ENCODE data around the gene CRAMP1. TPM values are rescaled to one million over a fixed set of nuclear protein-coding genes. Genes with fewer than 3 reads are reported as not detected.

CRAMP1 gene
- total RNA-seq, 1 donor from 2014 or later, result 12.7 TPM

DNA sequence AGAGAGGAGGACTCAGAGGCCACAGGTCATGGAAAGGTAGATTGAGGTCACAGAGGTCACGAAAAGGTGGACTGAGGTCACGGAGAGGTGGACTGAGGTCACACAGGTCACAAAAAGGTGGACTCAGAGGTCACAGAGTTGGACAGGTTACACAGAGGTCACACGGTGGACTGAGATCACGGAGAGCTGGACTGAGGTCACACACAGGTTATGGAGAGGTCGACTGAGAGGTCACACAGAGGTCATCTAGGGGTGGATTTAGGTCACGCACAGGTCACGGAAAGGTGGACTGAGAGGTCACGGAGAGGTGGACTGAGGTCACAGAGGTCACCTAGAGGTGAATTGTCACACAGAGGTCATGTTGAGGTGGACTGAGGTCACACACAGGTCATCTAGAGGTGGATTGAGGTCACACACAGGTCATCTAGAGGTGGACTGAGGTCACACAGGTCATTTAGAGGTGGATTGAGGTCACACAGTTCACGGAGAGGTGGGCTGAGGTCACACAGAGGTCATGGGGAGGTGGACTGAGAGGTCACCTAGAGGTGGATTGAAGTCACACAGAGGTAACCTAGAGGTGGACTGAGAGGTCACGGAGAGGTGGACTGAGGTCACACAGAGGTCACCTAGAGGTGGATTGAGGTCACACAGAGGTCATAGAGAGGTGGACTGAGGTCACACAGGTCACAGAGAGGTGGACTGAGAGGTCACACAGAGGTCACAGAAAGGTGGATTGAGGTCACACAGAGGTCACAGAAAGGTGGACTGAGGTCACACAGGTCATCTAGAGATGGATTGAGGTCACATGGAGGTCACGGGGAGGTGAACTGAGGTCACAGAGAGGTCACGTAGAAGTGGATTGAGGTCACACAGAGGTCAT, 39.2 kb downstream of the CRAMP1 start:
- H3K27me3 ChIP-seq, result no peaks in the 10 kb centered on the region
- no peak overlapping the region for H3K27ac ChIP-seq
- H3K9me3 ChIP-seq, result no peaks in the 10 kb centered on the region
- TF ChIP-seq, protein P1, sequence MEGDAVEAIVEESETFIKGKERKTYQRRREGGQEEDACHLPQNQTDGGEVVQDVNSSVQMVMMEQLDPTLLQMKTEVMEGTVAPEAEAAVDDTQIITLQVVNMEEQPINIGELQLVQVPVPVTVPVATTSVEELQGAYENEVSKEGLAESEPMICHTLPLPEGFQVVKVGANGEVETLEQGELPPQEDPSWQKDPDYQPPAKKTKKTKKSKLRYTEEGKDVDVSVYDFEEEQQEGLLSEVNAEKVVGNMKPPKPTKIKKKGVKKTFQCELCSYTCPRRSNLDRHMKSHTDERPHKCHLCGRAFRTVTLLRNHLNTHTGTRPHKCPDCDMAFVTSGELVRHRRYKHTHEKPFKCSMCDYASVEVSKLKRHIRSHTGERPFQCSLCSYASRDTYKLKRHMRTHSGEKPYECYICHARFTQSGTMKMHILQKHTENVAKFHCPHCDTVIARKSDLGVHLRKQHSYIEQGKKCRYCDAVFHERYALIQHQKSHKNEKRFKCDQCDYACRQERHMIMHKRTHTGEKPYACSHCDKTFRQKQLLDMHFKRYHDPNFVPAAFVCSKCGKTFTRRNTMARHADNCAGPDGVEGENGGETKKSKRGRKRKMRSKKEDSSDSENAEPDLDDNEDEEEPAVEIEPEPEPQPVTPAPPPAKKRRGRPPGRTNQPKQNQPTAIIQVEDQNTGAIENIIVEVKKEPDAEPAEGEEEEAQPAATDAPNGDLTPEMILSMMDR (IDR thresholded peaks at IDR 0.05), result no peak
- intact Hi-C loops (cut with DNase I), result no loop called here
- H3K36me3 ChIP-seq, result peaks cover 48 to 60% of the 10 kb centered on the region in 2 donors
- H3K4me1 ChIP-seq, result no peaks in the 10 kb centered on the region
- no peak for DNase-seq (ENCODE audit: low spot score in 2 of 2)
- H3K4me3 ChIP-seq, result no peak overlapping the region

DNA sequence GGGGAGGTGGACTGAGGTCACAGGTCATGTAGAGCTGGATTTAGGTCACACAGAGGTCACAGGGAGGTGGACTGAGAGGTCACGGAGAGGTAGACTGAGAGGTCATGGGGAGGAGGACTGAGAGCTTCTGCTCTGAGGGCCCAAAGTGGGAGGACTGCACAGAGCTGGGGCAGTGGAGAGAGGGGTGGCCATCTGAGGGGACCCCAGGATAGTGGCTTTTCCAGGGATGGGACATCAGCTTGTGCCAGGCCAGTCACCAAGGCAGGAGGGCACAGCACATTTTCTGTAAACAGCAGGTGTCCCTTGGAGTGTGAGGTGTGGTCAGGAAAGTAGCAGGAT, 39.8 kb downstream of the CRAMP1 start:
- TF ChIP-seq, protein P1 (IDR thresholded peaks at IDR 0.05), result no peak
- Histone ChIP-seq H3K27me3 (no peaks in the 10 kb centered on the region), H3K36me3 (peaks cover 54 to 60% of the 10 kb centered on the region in 2 donors), H3K9me3 (no peaks in the 10 kb centered on the region), H3K4me3 (no peak overlapping the region), H3K27ac (no peak overlapping the region), H3K4me1 (no peaks in the 10 kb centered on the region)
- DNase-seq (ENCODE audit: low spot score in 2 of 2), result no peak
- intact Hi-C loops (cut with DNase I), result no loop called here

DNA sequence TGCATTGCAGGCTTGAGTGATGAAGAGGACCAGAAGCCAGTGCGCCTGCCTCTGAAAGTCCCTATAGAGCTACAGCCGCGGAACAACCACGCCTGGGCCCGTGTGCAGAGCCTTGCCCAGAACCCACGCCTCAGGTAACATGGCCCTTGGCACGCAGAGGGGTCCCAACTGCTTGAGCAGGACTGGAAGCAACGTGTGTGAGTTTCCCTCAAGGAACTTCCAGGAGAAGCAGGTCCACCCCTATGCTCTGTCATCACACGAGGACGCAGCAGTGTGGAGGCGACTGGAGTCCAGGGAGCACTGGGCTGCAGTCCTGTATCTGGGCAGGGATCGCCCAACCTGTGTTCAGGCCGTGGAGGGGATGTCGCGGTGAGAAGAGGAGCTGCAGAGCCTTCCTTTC, 40.9 kb downstream of the CRAMP1 start:
- no peaks in the 10 kb centered on the region for H3K9me3 ChIP-seq
- DNase-seq (ENCODE audit: low spot score in 2 of 2), result no peak
- no peak overlapping the region for H3K27ac ChIP-seq
- intact Hi-C loops (cut with DNase I), result no loop called here
- no peaks in the 10 kb centered on the region for H3K27me3 ChIP-seq
- peaks cover 64 to 67% of the 10 kb centered on the region in 2 donors for H3K36me3 ChIP-seq
- no peaks in the 10 kb centered on the region for H3K4me1 ChIP-seq
- H3K4me3 ChIP-seq, result no peak overlapping the region
- TF ChIP-seq, protein P1 (IDR thresholded peaks at IDR 0.05), result no peak

DNA sequence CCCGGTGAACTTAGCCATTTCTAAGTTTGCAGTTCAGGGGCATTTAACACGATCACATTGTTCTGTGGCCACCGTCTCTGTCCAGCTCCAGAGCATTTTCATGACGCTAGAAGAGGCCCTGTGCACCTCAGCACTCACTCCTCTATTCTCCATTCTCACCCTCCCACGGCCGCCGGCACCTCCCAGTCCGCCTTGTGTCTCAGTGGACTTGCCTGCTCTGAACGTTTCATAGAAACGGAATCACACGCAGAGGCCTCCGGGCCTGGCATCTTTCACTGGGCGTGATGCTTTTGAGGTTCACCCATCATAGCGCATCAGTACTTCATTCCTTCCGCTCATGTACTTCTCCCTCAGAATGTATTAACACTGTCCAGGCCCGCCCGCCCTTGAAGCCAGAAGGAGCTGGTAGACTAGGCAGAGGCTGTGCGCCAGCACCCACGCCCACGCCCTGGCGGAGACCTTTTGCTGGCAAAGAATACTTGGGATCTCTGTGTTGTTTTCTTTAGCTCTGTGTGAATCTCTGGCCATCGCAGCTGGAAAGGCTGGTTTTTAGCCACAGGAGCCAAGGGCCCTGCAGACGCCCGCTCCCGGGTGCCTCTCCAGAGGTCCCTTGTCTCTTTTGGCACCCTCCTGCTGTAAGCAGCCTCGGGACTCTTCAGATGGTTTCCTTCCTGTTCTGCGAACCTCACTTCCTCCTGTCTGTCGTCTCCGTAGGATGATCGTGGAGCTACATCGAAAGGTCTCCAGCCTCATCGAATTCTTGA, 42.5 kb downstream of the CRAMP1 start:
- TF ChIP-seq, protein P1 (IDR thresholded peaks at IDR 0.05), result no peak
- no peaks in the 10 kb centered on the region for H3K4me1 ChIP-seq
- no peak for DNase-seq (ENCODE audit: low spot score in 2 of 2)
- H3K27ac ChIP-seq, result no peak overlapping the region
- H3K27me3 ChIP-seq, result no peaks in the 10 kb centered on the region
- no peaks in the 10 kb centered on the region for H3K9me3 ChIP-seq
- peaks cover 77 to 79% of the 10 kb centered on the region in 2 donors for H3K36me3 ChIP-seq
- H3K4me3 ChIP-seq, result no peak overlapping the region
- intact Hi-C loops (cut with DNase I), result no loop called here

DNA sequence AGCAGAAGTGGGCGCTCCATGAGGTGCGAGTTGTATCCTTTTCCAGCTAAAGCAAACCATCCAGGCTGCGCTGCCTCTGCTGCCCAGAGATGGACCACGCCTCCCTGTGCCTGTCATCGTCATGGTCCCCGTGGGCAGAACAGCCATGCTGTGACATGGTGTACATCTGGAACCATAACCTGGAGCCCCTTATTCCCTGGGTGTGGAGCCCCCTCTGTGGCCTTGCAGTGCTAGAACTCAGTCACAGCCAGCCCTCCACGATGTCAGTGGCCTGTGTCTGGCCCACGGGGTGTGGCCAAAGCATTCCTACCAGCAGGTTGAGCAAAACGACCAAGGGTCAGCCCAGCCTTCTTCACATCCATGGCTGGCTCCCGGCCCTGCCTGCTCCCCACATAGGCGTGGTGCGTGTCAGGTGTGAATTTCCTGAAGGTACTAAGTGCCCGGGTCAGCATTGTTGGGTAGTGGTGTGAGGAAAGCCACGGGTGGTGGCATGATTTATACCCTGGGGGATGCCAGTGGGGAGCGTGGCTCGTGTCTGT, 43.2 kb downstream of the CRAMP1 start:
- Histone ChIP-seq H3K4me1 (no peaks in the 10 kb centered on the region), H3K27me3 (no peaks in the 10 kb centered on the region), H3K4me3 (no peak overlapping the region), H3K27ac (no peak overlapping the region), H3K9me3 (no peaks in the 10 kb centered on the region), H3K36me3 (peaks cover 79 to 86% of the 10 kb centered on the region in 2 donors)
- DNase-seq (ENCODE audit: low spot score in 2 of 2), result no peak
- intact Hi-C loops (cut with DNase I), result no loop called here
- TF ChIP-seq, protein P1 (IDR thresholded peaks at IDR 0.05), result no peak
